Liver (tissue), 9 donors: Measurements from ENCODE around the gene PNLIPRP3. TPM values are rescaled to one million over a fixed set of nuclear protein-coding genes. Genes with fewer than 3 reads are reported as not detected.

Experiments
- DNase-seq: peaks from one replicate; pipeline ENCODE4 v3.0.0-alpha.2; 2017; ENCODE audit warnings: low spot score
- H3K27ac ChIP-seq, 2 donors: one replicate each; pipeline ENCODE4 v1.7.0; 2013; ENCODE audit warnings: inconsistent platforms in 2 of 2, low read length in 2 of 2, control low read depth in 1 of 2, low read depth in 1 of 2, mild to moderate bottlenecking in 1 of 2
- H3K27me3 ChIP-seq, 4 donors: one replicate each; pipeline versions ENCODE4 v1.6.1 to v1.7.0; 2013; ENCODE audit warnings: low read length in 3 of 4, inconsistent platforms in 1 of 4, mild to moderate bottlenecking in 1 of 4, moderate library complexity in 1 of 4; ENCODE audit not compliant: control insufficient read depth in 4 of 4, insufficient read depth in 4 of 4
- H3K36me3 ChIP-seq, 4 donors: one replicate each; pipeline versions ENCODE4 v1.6.1 to v1.7.0; 2013; ENCODE audit warnings: low read length in 3 of 4, mild to moderate bottlenecking in 3 of 4, low read depth in 1 of 4, moderate library complexity in 1 of 4; ENCODE audit not compliant: control insufficient read depth in 4 of 4, insufficient read depth in 3 of 4
- H3K4me1 ChIP-seq, 4 donors: one replicate each; pipeline versions ENCODE4 v1.6.1 to v1.7.0; 2013; ENCODE audit warnings: low read length in 3 of 4, mild to moderate bottlenecking in 3 of 4, moderate library complexity in 1 of 4; ENCODE audit not compliant: control insufficient read depth in 4 of 4, insufficient read depth in 4 of 4
- H3K4me3 ChIP-seq, 3 donors: one replicate each; pipeline versions ENCODE4 v1.6.1 to v1.7.0; 2013; ENCODE audit warnings: low read length in 3 of 3, control low read depth in 1 of 3, low read depth in 1 of 3, mild to moderate bottlenecking in 1 of 3
- H3K9ac ChIP-seq, 2 donors: one replicate each; pipeline ENCODE4 v1.7.0; 2013; ENCODE audit warnings: low read length in 2 of 2, mild to moderate bottlenecking in 2 of 2, moderate library complexity in 2 of 2, control low read depth in 1 of 2, low read depth in 1 of 2
- H3K9me3 ChIP-seq, 4 donors: one replicate each; pipeline versions ENCODE4 v1.6.1 to v1.7.0; 2013; ENCODE audit warnings: low read length in 3 of 4; ENCODE audit not compliant: control insufficient read depth in 4 of 4
- EGR1 ChIP-seq, 2 donors: IDR thresholded peaks; 2 replicates each; pipeline ENCODE4 v1.6.1; 2016 to 2018; ENCODE audit warnings: antibody characterized with exemption in 2 of 2, low read depth in 2 of 2
- FOXA1 ChIP-seq: IDR thresholded peaks from 2 replicates; pipeline ENCODE4 v1.6.1; 2016; ENCODE audit warnings: antibody characterized with exemption
- FOXA2 ChIP-seq: IDR thresholded peaks from 2 replicates; pipeline ENCODE4 v1.6.1; 2016; ENCODE audit warnings: antibody characterized with exemption
- GABPA ChIP-seq, 2 donors: IDR thresholded peaks in 1 of 2; conservative IDR thresholded peaks in 1 of 2; 2 replicates each; pipeline ENCODE4 v1.6.1; 2016; ENCODE audit warnings: antibody characterized with exemption in 2 of 2, mild to moderate bottlenecking in 1 of 2, moderate library complexity in 1 of 2
- HNF4A ChIP-seq, 2 donors: conservative IDR thresholded peaks; 2 replicates each; pipeline ENCODE4 v1.6.1; 2016; ENCODE audit warnings: antibody characterized with exemption in 2 of 2, mild to moderate bottlenecking in 2 of 2
- HNF4G ChIP-seq: IDR thresholded peaks from 2 replicates; pipeline ENCODE4 v1.6.1; 2016; ENCODE audit warnings: antibody characterized with exemption
- JUND ChIP-seq, 2 donors: IDR thresholded peaks; 2 replicates each; pipeline ENCODE4 v1.6.1; 2016; ENCODE audit warnings: antibody characterized with exemption in 2 of 2
- NR2F2 ChIP-seq: IDR thresholded peaks from 2 replicates; pipeline ENCODE4 v1.6.1; 2016; ENCODE audit warnings: antibody characterized with exemption
- RAD21 ChIP-seq, 2 donors: IDR thresholded peaks; 2 replicates each; pipeline ENCODE4 v1.6.1; 2016; ENCODE audit warnings: antibody characterized with exemption in 2 of 2, mild to moderate bottlenecking in 2 of 2
- RXRA ChIP-seq, 2 donors: IDR thresholded peaks; 2 replicates each; pipeline ENCODE4 v1.6.1; 2017 to 2018; ENCODE audit warnings: antibody characterized with exemption in 2 of 2, mild to moderate bottlenecking in 1 of 2
- SP1 ChIP-seq: IDR thresholded peaks from 2 replicates; pipeline ENCODE4 v1.6.1; 2018; ENCODE audit warnings: antibody characterized with exemption, mild to moderate bottlenecking
- TAF1 ChIP-seq: conservative IDR thresholded peaks from 2 replicates; pipeline ENCODE4 v1.6.1; 2016; ENCODE audit warnings: antibody characterized with exemption, mild to moderate bottlenecking
- YY1 ChIP-seq: IDR thresholded peaks from 2 replicates; pipeline ENCODE4 v1.6.1; 2016; ENCODE audit warnings: antibody characterized with exemption, mild to moderate bottlenecking
- WGBS: extraction: QIAGEN DNeasy Blood & Tissue Kit; methylation state at CpG from one replicate; pipeline ENCODE4 v1.1.7; 2013; 5-methylcytosine and 5-hydroxymethylcytosine counted together
- polyA plus RNA-seq, 2 donors: library from polyadenylated mRNA; stranded (reverse) in 1 of 2; unstranded in 1 of 2; fragments of 200-250 nt in 1 of 2; fragments of >200 nt in 1 of 2; fragmentation: Nextera tagmentation in 1 of 2; extraction: Ambion mirVana in 1 of 2; gene quantifications; one replicate each; pipeline versions ENCODE4 v1.2.1 to v1.2.3, GENCODE V29; 2013 to 2015
- total RNA-seq, 2 donors: library from RNA; depleted of rRNA; stranded (reverse); fragments of >200 nt; gene quantifications; one replicate each; pipeline ENCODE4 v1.2.3, GENCODE V29; 2014
- TF ChIP-seq, protein P1 (sequence below): fragments of 150-350 bp; IDR thresholded peaks from 2 replicates; pipeline ENCODE4 v1.5.1; 2017; ENCODE audit warnings: improper control_type of control experiment, low read depth, low read length; ENCODE audit not compliant: missing input control
- TF ChIP-seq, protein P2 (sequence below): IDR thresholded peaks from 2 replicates; pipeline ENCODE4 v1.6.1; 2016; ENCODE audit warnings: antibody characterized with exemption
- TF ChIP-seq, protein P3 (sequence below): IDR thresholded peaks from 2 replicates; pipeline ENCODE4 v1.6.1; 2016; ENCODE audit warnings: antibody characterized with exemption, mild to moderate bottlenecking
- TF ChIP-seq, protein P4 (sequence below): IDR thresholded peaks from 2 replicates; pipeline ENCODE4 v1.6.1; 2016; ENCODE audit warnings: antibody characterized with exemption
- TF ChIP-seq, protein P5 (sequence below): IDR thresholded peaks from 2 replicates; pipeline ENCODE4 v1.6.1; 2016; ENCODE audit warnings: antibody characterized with exemption
- donor health status: healthy.
- donor health status: healthy.
- donor health status: healthy.
- donor health status: healthy.
- donor health status: healthy.

The PNLIPRP3 gene
- total and polyA plus RNA-seq, 4 donors, result not detected

DNA sequence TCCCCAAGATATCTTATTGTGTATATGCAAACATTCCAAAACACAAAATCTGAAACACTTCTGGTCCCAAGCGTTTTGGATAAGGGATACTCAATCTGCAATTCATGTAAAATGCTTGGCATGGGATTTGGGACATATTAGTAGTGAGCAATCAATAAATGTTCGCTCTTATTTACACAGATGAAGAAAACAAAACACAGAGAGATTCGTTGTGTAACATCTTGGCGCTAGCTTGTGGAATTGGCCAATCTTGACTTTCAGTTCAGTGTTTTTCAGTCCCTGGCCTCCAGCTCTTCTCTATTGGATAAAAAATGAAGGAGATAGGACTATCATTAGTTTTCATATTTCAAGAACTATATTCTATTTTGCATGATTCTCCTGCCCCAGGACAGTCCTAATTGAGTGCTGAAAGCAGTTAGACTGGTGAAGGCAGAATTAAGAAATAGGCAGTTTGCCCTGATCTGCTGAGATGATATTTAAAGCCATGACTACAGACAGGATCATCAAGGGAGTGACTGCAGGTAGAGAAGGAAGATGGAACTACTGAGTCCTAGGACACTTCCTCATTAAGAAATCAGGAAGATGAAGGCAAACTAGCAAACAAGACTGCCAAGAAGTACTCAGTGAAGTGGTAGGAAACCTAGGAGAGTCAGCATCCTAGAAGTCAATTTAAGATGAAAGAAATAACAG lies 1.8 kb downstream of the PNLIPRP3 start (continued):
- TF ChIP-seq, protein P1, sequence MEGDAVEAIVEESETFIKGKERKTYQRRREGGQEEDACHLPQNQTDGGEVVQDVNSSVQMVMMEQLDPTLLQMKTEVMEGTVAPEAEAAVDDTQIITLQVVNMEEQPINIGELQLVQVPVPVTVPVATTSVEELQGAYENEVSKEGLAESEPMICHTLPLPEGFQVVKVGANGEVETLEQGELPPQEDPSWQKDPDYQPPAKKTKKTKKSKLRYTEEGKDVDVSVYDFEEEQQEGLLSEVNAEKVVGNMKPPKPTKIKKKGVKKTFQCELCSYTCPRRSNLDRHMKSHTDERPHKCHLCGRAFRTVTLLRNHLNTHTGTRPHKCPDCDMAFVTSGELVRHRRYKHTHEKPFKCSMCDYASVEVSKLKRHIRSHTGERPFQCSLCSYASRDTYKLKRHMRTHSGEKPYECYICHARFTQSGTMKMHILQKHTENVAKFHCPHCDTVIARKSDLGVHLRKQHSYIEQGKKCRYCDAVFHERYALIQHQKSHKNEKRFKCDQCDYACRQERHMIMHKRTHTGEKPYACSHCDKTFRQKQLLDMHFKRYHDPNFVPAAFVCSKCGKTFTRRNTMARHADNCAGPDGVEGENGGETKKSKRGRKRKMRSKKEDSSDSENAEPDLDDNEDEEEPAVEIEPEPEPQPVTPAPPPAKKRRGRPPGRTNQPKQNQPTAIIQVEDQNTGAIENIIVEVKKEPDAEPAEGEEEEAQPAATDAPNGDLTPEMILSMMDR, result no peak
- TF ChIP-seq YY1, result peak; percentile 52
- TF ChIP-seq FOXA2, result peak; percentile 100
- TF ChIP-seq, protein P2, sequence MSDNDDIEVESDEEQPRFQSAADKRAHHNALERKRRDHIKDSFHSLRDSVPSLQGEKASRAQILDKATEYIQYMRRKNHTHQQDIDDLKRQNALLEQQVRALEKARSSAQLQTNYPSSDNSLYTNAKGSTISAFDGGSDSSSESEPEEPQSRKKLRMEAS, result peak; percentile 41
- TF ChIP-seq HNF4A (conservative IDR thresholded peaks at IDR 0.05), result peak; percentile 59 to 72

DNA sequence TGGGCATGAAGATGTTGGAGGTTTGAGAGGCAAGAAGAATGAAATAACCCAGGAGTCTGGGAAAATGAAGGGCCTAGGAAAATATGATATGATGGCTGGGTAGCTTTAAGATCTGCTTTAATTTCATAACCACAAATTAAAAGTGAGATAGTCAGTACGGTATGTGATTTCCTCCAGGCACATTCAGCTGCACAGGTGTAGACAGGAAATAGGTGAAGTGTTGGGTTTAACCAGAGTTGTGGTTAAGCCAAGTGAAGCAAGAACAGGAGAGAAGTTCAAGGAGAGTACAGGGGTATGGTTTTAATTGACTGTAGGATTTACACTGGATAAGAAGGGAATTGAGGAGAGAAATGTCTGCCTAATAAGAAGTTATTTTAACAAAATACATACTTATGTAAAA lies 2.6 kb downstream of the PNLIPRP3 start:
- H3K36me3 ChIP-seq, result no peaks in the 10 kb centered on the region
- no peaks in the 10 kb centered on the region for H3K9me3 ChIP-seq
- TF ChIP-seq, protein P3, sequence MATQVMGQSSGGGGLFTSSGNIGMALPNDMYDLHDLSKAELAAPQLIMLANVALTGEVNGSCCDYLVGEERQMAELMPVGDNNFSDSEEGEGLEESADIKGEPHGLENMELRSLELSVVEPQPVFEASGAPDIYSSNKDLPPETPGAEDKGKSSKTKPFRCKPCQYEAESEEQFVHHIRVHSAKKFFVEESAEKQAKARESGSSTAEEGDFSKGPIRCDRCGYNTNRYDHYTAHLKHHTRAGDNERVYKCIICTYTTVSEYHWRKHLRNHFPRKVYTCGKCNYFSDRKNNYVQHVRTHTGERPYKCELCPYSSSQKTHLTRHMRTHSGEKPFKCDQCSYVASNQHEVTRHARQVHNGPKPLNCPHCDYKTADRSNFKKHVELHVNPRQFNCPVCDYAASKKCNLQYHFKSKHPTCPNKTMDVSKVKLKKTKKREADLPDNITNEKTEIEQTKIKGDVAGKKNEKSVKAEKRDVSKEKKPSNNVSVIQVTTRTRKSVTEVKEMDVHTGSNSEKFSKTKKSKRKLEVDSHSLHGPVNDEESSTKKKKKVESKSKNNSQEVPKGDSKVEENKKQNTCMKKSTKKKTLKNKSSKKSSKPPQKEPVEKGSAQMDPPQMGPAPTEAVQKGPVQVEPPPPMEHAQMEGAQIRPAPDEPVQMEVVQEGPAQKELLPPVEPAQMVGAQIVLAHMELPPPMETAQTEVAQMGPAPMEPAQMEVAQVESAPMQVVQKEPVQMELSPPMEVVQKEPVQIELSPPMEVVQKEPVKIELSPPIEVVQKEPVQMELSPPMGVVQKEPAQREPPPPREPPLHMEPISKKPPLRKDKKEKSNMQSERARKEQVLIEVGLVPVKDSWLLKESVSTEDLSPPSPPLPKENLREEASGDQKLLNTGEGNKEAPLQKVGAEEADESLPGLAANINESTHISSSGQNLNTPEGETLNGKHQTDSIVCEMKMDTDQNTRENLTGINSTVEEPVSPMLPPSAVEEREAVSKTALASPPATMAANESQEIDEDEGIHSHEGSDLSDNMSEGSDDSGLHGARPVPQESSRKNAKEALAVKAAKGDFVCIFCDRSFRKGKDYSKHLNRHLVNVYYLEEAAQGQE, result no peak
- no peak for TF ChIP-seq SP1
- TF ChIP-seq RXRA (IDR thresholded peaks at IDR 0.05), result no peak
- no peak for TF ChIP-seq GABPA (IDR thresholded peaks at IDR 0.05 in 1 of 2, conservative IDR thresholded peaks at IDR 0.05 in 1 of 2)
- TF ChIP-seq, protein P4, sequence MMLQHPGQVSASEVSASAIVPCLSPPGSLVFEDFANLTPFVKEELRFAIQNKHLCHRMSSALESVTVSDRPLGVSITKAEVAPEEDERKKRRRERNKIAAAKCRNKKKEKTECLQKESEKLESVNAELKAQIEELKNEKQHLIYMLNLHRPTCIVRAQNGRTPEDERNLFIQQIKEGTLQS, result no peak
- no peak for TF ChIP-seq JUND (IDR thresholded peaks at IDR 0.05)
- TF ChIP-seq, protein P1, result no peak
- no peak for TF ChIP-seq FOXA1
- no peak for TF ChIP-seq YY1
- no peak for TF ChIP-seq NR2F2
- TF ChIP-seq, protein P2, result no peak
- TF ChIP-seq EGR1 (IDR thresholded peaks at IDR 0.05; ENCODE audit: low read depth in 2 of 2), result no peak
- TF ChIP-seq HNF4A (conservative IDR thresholded peaks at IDR 0.05), result no peak
- no peak for TF ChIP-seq FOXA2
- TF ChIP-seq, protein P5, sequence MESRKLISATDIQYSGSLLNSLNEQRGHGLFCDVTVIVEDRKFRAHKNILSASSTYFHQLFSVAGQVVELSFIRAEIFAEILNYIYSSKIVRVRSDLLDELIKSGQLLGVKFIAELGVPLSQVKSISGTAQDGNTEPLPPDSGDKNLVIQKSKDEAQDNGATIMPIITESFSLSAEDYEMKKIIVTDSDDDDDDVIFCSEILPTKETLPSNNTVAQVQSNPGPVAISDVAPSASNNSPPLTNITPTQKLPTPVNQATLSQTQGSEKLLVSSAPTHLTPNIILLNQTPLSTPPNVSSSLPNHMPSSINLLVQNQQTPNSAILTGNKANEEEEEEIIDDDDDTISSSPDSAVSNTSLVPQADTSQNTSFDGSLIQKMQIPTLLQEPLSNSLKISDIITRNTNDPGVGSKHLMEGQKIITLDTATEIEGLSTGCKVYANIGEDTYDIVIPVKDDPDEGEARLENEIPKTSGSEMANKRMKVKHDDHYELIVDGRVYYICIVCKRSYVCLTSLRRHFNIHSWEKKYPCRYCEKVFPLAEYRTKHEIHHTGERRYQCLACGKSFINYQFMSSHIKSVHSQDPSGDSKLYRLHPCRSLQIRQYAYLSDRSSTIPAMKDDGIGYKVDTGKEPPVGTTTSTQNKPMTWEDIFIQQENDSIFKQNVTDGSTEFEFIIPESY, result no peak
- no peak for TF ChIP-seq HNF4G
- no peak for TF ChIP-seq TAF1
- TF ChIP-seq RAD21 (IDR thresholded peaks at IDR 0.05), result no peak
- H3K27ac ChIP-seq, result no peak overlapping the region
- H3K27me3 ChIP-seq, result no peaks in the 10 kb centered on the region
- no peak overlapping the region for H3K4me3 ChIP-seq
- H3K9ac ChIP-seq, result no peak overlapping the region
- 70% methylated on average over 1 of the region's 1 CpG for WGBS
- DNase-seq, result no peak
- peaks cover 0 to 18% (median 15%) of the 10 kb centered on the region in 4 donors for H3K4me1 ChIP-seq
